ENCODE data around the gene SMIM9. TPM values are rescaled to one million over a fixed set of nuclear protein-coding genes. Genes with fewer than 3 reads are reported as not detected.
A peak's percentile ranks its signal among the peaks of the same experiment; 100 is the strongest.

The SMIM9 gene
- total and polyA plus RNA-seq, 12 donors: 0.11 TPM; not detected in 11

- DNase-seq: peak in 1 of 7 donors; percentile 5
- WGBS, 4 donors: 75 to 79% (median 76%) methylated on average over 8 of the region's 8 CpGs
- intact Hi-C loops (cut with DNase I): no loop called here
- Histone ChIP-seq H3K27me3 (no peaks in the 10 kb centered on the region), H3K27ac (peak overlapping the region in 4 of 5 donors; percentile 51 to 84 (median 74)), H3K4me3 (no peak overlapping the region), H3K36me3 (replicated peaks in 1 of 2) (no peaks in the 10 kb centered on the region), H3K9me3 (replicated peaks in 1 of 3) (no peaks in the 10 kb centered on the region), H3K4me1 (replicated peaks in 1 of 2) (peaks cover 8 to 44% of the 10 kb centered on the region in 2 donors)
- TF ChIP-seq POLR2A (IDR thresholded peaks at IDR 0.05): no peak
- no peak for TF ChIP-seq CTCF (IDR thresholded peaks at IDR 0.05)
These were observed 33.8 kb downstream of the SMIM9 start for GRCh38 chrX:154800478-154801210.

- 48 to 56% (median 53%) methylated on average over 6 to 9 of the region's 9 CpGs for WGBS, 4 donors
- TF ChIP-seq CTCF (IDR thresholded peaks at IDR 0.05): no peak
- TF ChIP-seq POLR2A (IDR thresholded peaks at IDR 0.05): no peak
- Histone ChIP-seq H3K27ac (peak overlapping the region in 4 of 5 donors; percentile 51 to 84 (median 74)), H3K36me3 (replicated peaks in 1 of 2) (no peaks in the 10 kb centered on the region), H3K4me3 (no peak overlapping the region), H3K27me3 (no peaks in the 10 kb centered on the region), H3K9me3 (replicated peaks in 1 of 3) (no peaks in the 10 kb centered on the region), H3K4me1 (replicated peaks in 1 of 2) (peaks cover 8 to 44% of the 10 kb centered on the region in 2 donors)
- intact Hi-C loops (cut with DNase I): no loop called here
- peak in 5 of 7 donors; percentile 22 to 66 (median 36) for DNase-seq
These were observed 34.7 kb downstream of the SMIM9 start for GRCh38 chrX:154799556-154800348.

- H3K4me1 ChIP-seq (replicated peaks in 1 of 2): peaks cover 8 to 24% of the 10 kb centered on the region in 2 donors
- no peaks in the 10 kb centered on the region for H3K9me3 ChIP-seq (replicated peaks in 1 of 3)
- no peak overlapping the region for H3K27ac ChIP-seq
- WGBS, 4 donors: 57 to 67% (median 62%) methylated on average over 6 of the region's 6 CpGs
- intact Hi-C loops (cut with DNase I): no loop called here
- H3K4me3 ChIP-seq: no peak overlapping the region
- TF ChIP-seq POLR2A (IDR thresholded peaks at IDR 0.05) (no peak), CTCF (IDR thresholded peaks at IDR 0.05) (no peak)
- DNase-seq: no peak
- H3K36me3 ChIP-seq (replicated peaks in 1 of 2): no peaks in the 10 kb centered on the region
- H3K27me3 ChIP-seq: no peaks in the 10 kb centered on the region
These were observed 37.5 kb downstream of the SMIM9 start for GRCh38 chrX:154797006-154797405.

- WGBS, 4 donors: 61 to 78% (median 71%) methylated on average over 2 of the region's 2 CpGs
- Histone ChIP-seq H3K27me3 (no peaks in the 10 kb centered on the region), H3K27ac (peak overlapping the region in 1 of 5 donors; percentile 7), H3K4me1 (replicated peaks in 1 of 2) (peaks cover 8 to 10% of the 10 kb centered on the region in 2 donors), H3K4me3 (no peak overlapping the region), H3K9me3 (replicated peaks in 1 of 3) (no peaks in the 10 kb centered on the region), H3K36me3 (replicated peaks in 1 of 2) (no peaks in the 10 kb centered on the region)
- TF ChIP-seq CTCF (IDR thresholded peaks at IDR 0.05): no peak
- no peak for TF ChIP-seq POLR2A (IDR thresholded peaks at IDR 0.05)
- DNase-seq: no peak
- intact Hi-C loops (cut with DNase I): no loop called here
These were observed 39.4 kb downstream of the SMIM9 start for GRCh38 chrX:154795016-154795415.

All from adrenal gland (tissue), 12 donors.